Measurements from ENCODE around the gene IL21R.

Gene IL21R

GRCh38 chr16:27414788-27415431 is 12.9 kb downstream of the IL21R start:
- TF ChIP-seq CTCF (IDR thresholded peaks at IDR 0.05), result no peak

GRCh38 chr16:27417047-27417671 is 15.2 kb downstream of the IL21R start:
- TF ChIP-seq CTCF (IDR thresholded peaks at IDR 0.05), result no peak

- TF ChIP-seq CTCF (IDR thresholded peaks at IDR 0.05), result no peak
These were observed 20.2 kb downstream of the IL21R start for GRCh38 chr16:27421961-27422740.

GRCh38 chr16:27424772-27425498 is 23.0 kb downstream of the IL21R start:
- TF ChIP-seq CTCF (IDR thresholded peaks at IDR 0.05), result no peak

GRCh38 chr16:27425961-27426360 is 24.0 kb downstream of the IL21R start:
- no peak for TF ChIP-seq CTCF (IDR thresholded peaks at IDR 0.05)

- TF ChIP-seq CTCF (IDR thresholded peaks at IDR 0.05), result no peak
These were observed 24.7 kb downstream of the IL21R start for GRCh38 chr16:27426423-27427408.
